ENCODE data around the gene POLR3E.

The POLR3E gene

GRCh38 chr16:22291020-22291419 lies 6.2 kb upstream of the POLR3E start:
- Histone ChIP-seq H3K23ac (ENCODE audit: low read length in 2 of 2) (no peak overlapping the region), H4K8ac (ENCODE audit: low read length) (no peak overlapping the region), H3K4me3 (ENCODE audit: insufficient read depth in 1 of 2, low read depth in 1 of 2, low read length in 2 of 2) (no peak overlapping the region)

DNA sequence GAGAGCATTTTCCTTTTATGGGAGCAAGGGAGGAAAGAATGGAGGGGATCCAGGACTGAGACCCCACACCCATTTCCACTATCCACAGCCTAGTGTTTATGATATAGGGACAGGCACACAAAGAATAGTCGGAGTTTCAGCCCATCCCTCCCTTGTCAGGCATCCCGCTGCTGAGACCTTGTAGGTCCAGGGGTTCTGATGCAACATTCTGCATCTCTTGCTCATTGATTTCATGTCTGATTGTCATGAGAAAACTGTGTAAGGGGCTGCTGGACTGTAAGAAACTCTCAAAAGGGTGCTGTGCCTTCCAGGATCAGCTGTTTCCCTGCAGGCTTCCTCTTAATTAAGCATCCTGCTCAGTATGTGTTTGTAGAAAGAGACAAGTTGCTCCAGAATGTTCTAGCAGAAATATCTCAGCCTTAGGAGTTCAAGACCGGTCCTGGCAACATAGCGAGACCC lies 5.3 kb upstream of the POLR3E start:
- H3K4me1 ChIP-seq (ENCODE audit: control insufficient read depth, insufficient read depth, low read depth, low read length) = peaks cover 2% of the 10 kb centered on the region
- H3K18ac ChIP-seq (ENCODE audit: low read depth in 1 of 2, low read length in 2 of 2) = no peak overlapping the region
- H2AFZ ChIP-seq (ENCODE audit: low read depth, low read length) = no peak overlapping the region
- H3K9me3 ChIP-seq (ENCODE audit: control insufficient read depth, low read length) = no peaks in the 10 kb centered on the region
- peak overlapping the region in 1 of 2 experiments; percentile 49 for H3K14ac ChIP-seq (ENCODE audit: low read length in 2 of 2)
- H3K27ac ChIP-seq (ENCODE audit: low read length, poor library complexity, severe bottlenecking) = no peak overlapping the region
- no peak overlapping the region for H3K23ac ChIP-seq (ENCODE audit: low read length in 2 of 2)
- no peak overlapping the region for H3K4ac ChIP-seq (ENCODE audit: low read depth in 1 of 2, low read length in 2 of 2)
- no peak overlapping the region for H3K4me2 ChIP-seq (ENCODE audit: low read length, poor library complexity, severe bottlenecking)
- no peak overlapping the region for H2BK120ac ChIP-seq (ENCODE audit: low read depth, low read length)
- H3K4me3 ChIP-seq (ENCODE audit: insufficient read depth in 1 of 2, low read depth in 1 of 2, low read length in 2 of 2) = no peak overlapping the region
- WGBS = 73% methylated on average over 4 of the region's 4 CpGs
- no peak overlapping the region for H2BK12ac ChIP-seq (ENCODE audit: low read length in 2 of 2)
- H2AK5ac ChIP-seq (ENCODE audit: low read length, severe bottlenecking) = no peak overlapping the region
- no peak overlapping the region for H2BK15ac ChIP-seq (ENCODE audit: low read depth, poor library complexity, severe bottlenecking)
- no peak overlapping the region for H2BK5ac ChIP-seq (ENCODE audit: low read depth, low read length, poor library complexity, severe bottlenecking)
- no peaks in the 10 kb centered on the region for H3K79me1 ChIP-seq (replicated peaks; ENCODE audit: low read length, poor library complexity, severe bottlenecking)
- H3K9ac ChIP-seq (ENCODE audit: low read length) = no peak overlapping the region
- DNase-seq = peak; percentile 52
- no peaks in the 10 kb centered on the region for H3K27me3 ChIP-seq (ENCODE audit: control insufficient read depth in 1 of 2, insufficient read depth in 1 of 2, low read length in 2 of 2)
- H4K8ac ChIP-seq (ENCODE audit: low read length) = no peak overlapping the region
- no peaks in the 10 kb centered on the region for H3K36me3 ChIP-seq (ENCODE audit: control insufficient read depth in 1 of 2, insufficient read depth in 2 of 2, low read depth in 1 of 2, low read length in 2 of 2)
- H4K91ac ChIP-seq (ENCODE audit: low read length) = no peak overlapping the region

More at GRCh38 chr16:22291020-22291419, 6.2 kb upstream of the POLR3E start:
- H3K18ac ChIP-seq (ENCODE audit: low read depth in 1 of 2, low read length in 2 of 2) = no peak overlapping the region
- H3K4me1 ChIP-seq (ENCODE audit: control insufficient read depth, insufficient read depth, low read depth, low read length) = no peaks in the 10 kb centered on the region
- no peak overlapping the region for H3K27ac ChIP-seq (ENCODE audit: low read length, poor library complexity, severe bottlenecking)
- DNase-seq = no peak
- no peak overlapping the region for H2BK12ac ChIP-seq (ENCODE audit: low read length in 2 of 2)
- no peak overlapping the region for H3K9ac ChIP-seq (ENCODE audit: low read length)
- no peak overlapping the region for H3K4ac ChIP-seq (ENCODE audit: low read depth in 1 of 2, low read length in 2 of 2)
- WGBS = 100% methylated on average over 4 of the region's 5 CpGs
- peaks cover 4 to 7% of the 10 kb centered on the region in 2 experiments for H3K36me3 ChIP-seq (ENCODE audit: control insufficient read depth in 1 of 2, insufficient read depth in 2 of 2, low read depth in 1 of 2, low read length in 2 of 2)
- no peak overlapping the region for H3K4me2 ChIP-seq (ENCODE audit: low read length, poor library complexity, severe bottlenecking)
- H2BK120ac ChIP-seq (ENCODE audit: low read depth, low read length) = no peak overlapping the region
- H3K27me3 ChIP-seq (ENCODE audit: control insufficient read depth in 1 of 2, insufficient read depth in 1 of 2, low read length in 2 of 2) = no peaks in the 10 kb centered on the region
- H3K9me3 ChIP-seq (ENCODE audit: control insufficient read depth, low read length) = no peaks in the 10 kb centered on the region
- H2AFZ ChIP-seq (ENCODE audit: low read depth, low read length) = no peak overlapping the region
- no peak overlapping the region for H2AK5ac ChIP-seq (ENCODE audit: low read length, severe bottlenecking)
- H3K14ac ChIP-seq (ENCODE audit: low read length in 2 of 2) = no peak overlapping the region
- no peak overlapping the region for H4K91ac ChIP-seq (ENCODE audit: low read length)
- no peak overlapping the region for H2BK15ac ChIP-seq (ENCODE audit: low read depth, poor library complexity, severe bottlenecking)
- H3K79me1 ChIP-seq (replicated peaks; ENCODE audit: low read length, poor library complexity, severe bottlenecking) = no peaks in the 10 kb centered on the region
- no peak overlapping the region for H2BK5ac ChIP-seq (ENCODE audit: low read depth, low read length, poor library complexity, severe bottlenecking)

DNA sequence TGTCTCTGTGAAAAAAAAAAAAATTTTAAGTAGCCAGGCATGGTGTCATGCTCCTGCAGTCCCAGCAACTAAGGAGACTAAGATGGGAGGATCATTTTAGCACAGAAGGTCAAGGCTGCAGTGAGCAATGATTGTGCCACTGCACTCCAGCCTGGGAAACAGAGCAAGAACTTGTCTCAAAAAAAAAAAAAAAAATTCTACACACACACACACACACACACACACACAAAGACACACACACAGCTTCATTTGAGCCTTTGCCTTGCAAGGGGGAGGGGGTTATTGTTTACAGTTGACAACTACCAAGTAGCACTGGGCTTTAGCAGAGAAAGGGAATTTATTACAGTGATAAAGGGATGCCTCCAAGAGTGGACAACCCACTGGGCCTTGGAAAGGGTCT lies 4.9 kb upstream of the POLR3E start:
- peak; percentile 29 for DNase-seq
- Histone ChIP-seq H2AK5ac (ENCODE audit: low read length, severe bottlenecking) (no peak overlapping the region), H3K27me3 (ENCODE audit: control insufficient read depth in 1 of 2, insufficient read depth in 1 of 2, low read length in 2 of 2) (no peaks in the 10 kb centered on the region), H3K79me1 (replicated peaks; ENCODE audit: low read length, poor library complexity, severe bottlenecking) (no peaks in the 10 kb centered on the region), H4K8ac (ENCODE audit: low read length) (no peak overlapping the region), H3K9me3 (ENCODE audit: control insufficient read depth, low read length) (no peaks in the 10 kb centered on the region), H2BK120ac (ENCODE audit: low read depth, low read length) (no peak overlapping the region), H2AFZ (ENCODE audit: low read depth, low read length) (no peak overlapping the region), H3K18ac (ENCODE audit: low read depth in 1 of 2, low read length in 2 of 2) (no peak overlapping the region), H3K4ac (ENCODE audit: low read depth in 1 of 2, low read length in 2 of 2) (no peak overlapping the region), H3K36me3 (ENCODE audit: control insufficient read depth in 1 of 2, insufficient read depth in 2 of 2, low read depth in 1 of 2, low read length in 2 of 2) (no peaks in the 10 kb centered on the region), H3K4me1 (ENCODE audit: control insufficient read depth, insufficient read depth, low read depth, low read length) (peaks cover 2% of the 10 kb centered on the region), H2BK12ac (ENCODE audit: low read length in 2 of 2) (no peak overlapping the region), H3K9ac (ENCODE audit: low read length) (no peak overlapping the region), H3K4me2 (ENCODE audit: low read length, poor library complexity, severe bottlenecking) (no peak overlapping the region), H3K27ac (ENCODE audit: low read length, poor library complexity, severe bottlenecking) (no peak overlapping the region), H2BK15ac (ENCODE audit: low read depth, poor library complexity, severe bottlenecking) (no peak overlapping the region), H4K91ac (ENCODE audit: low read length) (no peak overlapping the region), H3K14ac (ENCODE audit: low read length in 2 of 2) (no peak overlapping the region), H3K4me3 (ENCODE audit: insufficient read depth in 1 of 2, low read depth in 1 of 2, low read length in 2 of 2) (no peak overlapping the region), H3K23ac (ENCODE audit: low read length in 2 of 2) (no peak overlapping the region), H2BK5ac (ENCODE audit: low read depth, low read length, poor library complexity, severe bottlenecking) (no peak overlapping the region)

- Histone ChIP-seq H3K4me2 (ENCODE audit: low read length, poor library complexity, severe bottlenecking) (no peak overlapping the region), H3K27ac (ENCODE audit: low read length, poor library complexity, severe bottlenecking) (no peak overlapping the region), H3K18ac (ENCODE audit: low read depth in 1 of 2, low read length in 2 of 2) (no peak overlapping the region), H2BK5ac (ENCODE audit: low read depth, low read length, poor library complexity, severe bottlenecking) (no peak overlapping the region), H3K23ac (ENCODE audit: low read length in 2 of 2) (no peak overlapping the region), H3K27me3 (ENCODE audit: control insufficient read depth in 1 of 2, insufficient read depth in 1 of 2, low read length in 2 of 2) (no peaks in the 10 kb centered on the region), H4K8ac (ENCODE audit: low read length) (no peak overlapping the region), H2BK12ac (ENCODE audit: low read length in 2 of 2) (no peak overlapping the region), H3K4me3 (ENCODE audit: insufficient read depth in 1 of 2, low read depth in 1 of 2, low read length in 2 of 2) (no peak overlapping the region), H3K4ac (ENCODE audit: low read depth in 1 of 2, low read length in 2 of 2) (no peak overlapping the region), H2AFZ (ENCODE audit: low read depth, low read length) (no peak overlapping the region), H3K4me1 (ENCODE audit: control insufficient read depth, insufficient read depth, low read depth, low read length) (peaks cover 2% of the 10 kb centered on the region), H2AK5ac (ENCODE audit: low read length, severe bottlenecking) (no peak overlapping the region), H2BK15ac (ENCODE audit: low read depth, poor library complexity, severe bottlenecking) (no peak overlapping the region), H3K79me1 (replicated peaks; ENCODE audit: low read length, poor library complexity, severe bottlenecking) (no peaks in the 10 kb centered on the region), H3K9ac (ENCODE audit: low read length) (no peak overlapping the region), H3K36me3 (ENCODE audit: control insufficient read depth in 1 of 2, insufficient read depth in 2 of 2, low read depth in 1 of 2, low read length in 2 of 2) (no peaks in the 10 kb centered on the region), H3K14ac (ENCODE audit: low read length in 2 of 2) (no peak overlapping the region), H4K91ac (ENCODE audit: low read length) (no peak overlapping the region), H3K9me3 (ENCODE audit: control insufficient read depth, low read length) (no peaks in the 10 kb centered on the region), H2BK120ac (ENCODE audit: low read depth, low read length) (no peak overlapping the region)
- no peak for DNase-seq
- 92% methylated on average over 11 of the region's 11 CpGs for WGBS
Measured at GRCh38 chr16:22293137-22294106, 3.8 kb upstream of the POLR3E start.
